Lung (tissue), 12 donors: ENCODE measurements around the gene TMEM248. TPM values are rescaled to one million over a fixed set of nuclear protein-coding genes. Genes with fewer than 3 reads are reported as not detected.

Experiments
- ATAC-seq: fragments of 200-7000 bp; cut with Tn5 transposase; one replicate; pipeline ENCODE4 v1.9.1; 2020; ENCODE audit warnings: moderate number of reproducible peaks; ENCODE audit not compliant: insufficient read depth, low FRiP score
- DNase-seq, 3 donors: peaks; one replicate each; pipeline ENCODE4 v3.0.0-alpha.2; 2013 to 2017
- H3K27ac ChIP-seq, 2 donors: one replicate each; pipeline ENCODE4 v1.5.1; 2013; ENCODE audit warnings: mild to moderate bottlenecking in 2 of 2, moderate library complexity in 2 of 2, control low read depth in 1 of 2, inconsistent platforms in 1 of 2, low read depth in 1 of 2, low read length in 1 of 2
- H3K27me3 ChIP-seq, 3 donors: one replicate each; pipeline ENCODE4 v1.5.1; 2013; ENCODE audit warnings: low read length in 2 of 3; ENCODE audit not compliant: control insufficient read depth in 3 of 3, insufficient read depth in 3 of 3
- H3K36me3 ChIP-seq, 4 donors: one replicate each; pipeline ENCODE4 v1.5.1; 2013; ENCODE audit warnings: low read length in 4 of 4, mild to moderate bottlenecking in 1 of 4, moderate library complexity in 1 of 4; ENCODE audit not compliant: control insufficient read depth in 4 of 4, insufficient read depth in 4 of 4
- H3K4me1 ChIP-seq, 5 donors: one replicate each; pipeline ENCODE4 v1.5.1; 2013; ENCODE audit warnings: low read length in 5 of 5, mild to moderate bottlenecking in 2 of 5, moderate library complexity in 1 of 5; ENCODE audit not compliant: control insufficient read depth in 5 of 5, insufficient read depth in 5 of 5
- H3K4me3 ChIP-seq: one replicate; pipeline ENCODE4 v1.5.1; 2013; ENCODE audit warnings: mild to moderate bottlenecking, control low read depth, moderate library complexity
- H3K9ac ChIP-seq, 2 donors: one replicate each; pipeline ENCODE4 v1.5.1; 2013; ENCODE audit warnings: low read length in 2 of 2, control low read depth in 1 of 2; ENCODE audit not compliant: insufficient read depth in 1 of 2
- H3K9me3 ChIP-seq, 4 donors: one replicate each; pipeline ENCODE4 v1.5.1; 2013; ENCODE audit warnings: low read length in 3 of 4, mild to moderate bottlenecking in 1 of 4, moderate library complexity in 1 of 4; ENCODE audit not compliant: control insufficient read depth in 4 of 4, insufficient read depth in 3 of 4
- CTCF ChIP-seq: IDR thresholded peaks from 2 replicates; pipeline ENCODE4 v1.5.1; 2012; ENCODE audit warnings: mild to moderate bottlenecking; ENCODE audit errors: control extremely low read depth, extremely low read depth
- WGBS, 2 donors: extraction: QIAGEN DNeasy Blood & Tissue Kit; methylation state at CpG; one replicate each; pipeline ENCODE4 v1.1.7; 2013; 5-methylcytosine and 5-hydroxymethylcytosine counted together
- polyA plus RNA-seq, 2 donors: library from polyadenylated mRNA; stranded (reverse); fragments of 200-250 nt; gene quantifications; one replicate each; pipeline ENCODE4 v1.2.1, GENCODE V29; 2013
- total RNA-seq, 2 donors: library from RNA; depleted of rRNA in 1 of 2; stranded (reverse); fragments of >200 nt in 1 of 2; gene quantifications; one replicate each; pipeline ENCODE4 v1.2.1, GENCODE V29; 2014 to 2021
- donor health status: control.
- donor health status: control.
- donor health status: Bipolar disorder and iron deficiency.
- donor health status: healthy.
- donor health status: DM: yes; HTN: yes; CAD: no.

Gene TMEM248
- total and polyA plus RNA-seq, 4 donors = 46.0 to 114 (median 63.1) TPM

- Histone ChIP-seq H3K27ac (no peak overlapping the region), H3K4me3 (no peak overlapping the region), H3K9ac (no peak overlapping the region), H3K27me3 (no peaks in the 10 kb centered on the region), H3K4me1 (no peaks in the 10 kb centered on the region), H3K9me3 (no peaks in the 10 kb centered on the region), H3K36me3 (peaks cover 0 to 3% (median 0%) of the 10 kb centered on the region in 4 donors)
- DNase-seq (peak in 1 of 3 donors; percentile 14), ATAC-seq (no peak)
- 73 to 88% methylated on average over 5 of the region's 5 CpGs for WGBS, 2 donors
- no peak for TF ChIP-seq CTCF
Measured at GRCh38 chr7:66894463-66895080, 26.5 kb upstream of the TMEM248 start.

GRCh38 chr7:66896441-66896840, 24.6 kb upstream of the TMEM248 start:
- Histone ChIP-seq H3K9ac (no peak overlapping the region), H3K27ac (no peak overlapping the region), H3K36me3 (peaks cover 0 to 8% (median 0%) of the 10 kb centered on the region in 4 donors), H3K4me3 (no peak overlapping the region), H3K9me3 (no peaks in the 10 kb centered on the region), H3K27me3 (no peaks in the 10 kb centered on the region), H3K4me1 (no peaks in the 10 kb centered on the region)
- WGBS, 2 donors = 83 to 85% methylated on average over 3 of the region's 3 CpGs
- ATAC-seq = no peak
- no peak for DNase-seq
- no peak for TF ChIP-seq CTCF

DNA sequence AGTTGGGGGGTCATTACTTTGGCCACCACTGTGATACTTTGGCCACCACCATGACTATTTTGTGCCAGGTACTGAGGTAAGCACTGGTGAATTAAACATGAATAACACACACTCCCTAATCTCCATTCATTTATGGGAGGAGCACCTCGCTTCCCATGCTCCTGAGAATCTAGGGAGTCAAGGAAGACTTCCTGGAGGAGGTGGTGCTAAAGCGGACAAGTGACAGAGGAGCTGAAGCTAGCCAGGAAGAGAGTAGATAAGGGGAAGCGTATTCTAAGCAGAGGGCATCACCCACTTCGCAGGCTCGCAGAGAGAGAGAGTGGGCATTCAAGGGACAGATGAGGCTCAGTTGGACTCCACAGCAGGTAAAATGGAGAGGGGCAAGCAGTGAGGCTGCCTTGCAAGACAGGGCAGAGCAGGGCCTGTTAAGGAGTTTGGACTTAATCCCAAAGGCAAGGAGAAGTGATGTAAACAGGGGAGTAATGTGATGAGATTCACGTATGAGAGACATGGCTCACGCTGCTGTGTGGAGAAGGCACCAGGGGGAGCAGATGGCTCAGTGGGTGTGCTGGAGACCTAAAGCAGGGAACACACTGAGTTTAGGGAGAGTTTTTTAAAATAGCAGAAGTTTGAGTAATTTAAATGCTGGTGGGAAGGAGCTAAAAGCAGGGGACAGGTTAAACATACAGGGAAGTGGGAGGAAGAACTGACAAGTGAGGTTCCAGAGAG, 21.3 kb upstream of the TMEM248 start:
- peaks cover 0 to 11% (median 0%) of the 10 kb centered on the region in 4 donors for H3K36me3 ChIP-seq

More for the DNA sequence above, 21.3 kb upstream of the TMEM248 start:
- Histone ChIP-seq H3K27me3 (no peaks in the 10 kb centered on the region), H3K9ac (no peak overlapping the region), H3K4me3 (no peak overlapping the region), H3K27ac (no peak overlapping the region), H3K9me3 (no peaks in the 10 kb centered on the region), H3K4me1 (no peaks in the 10 kb centered on the region)
- DNase-seq (no peak), ATAC-seq (no peak)
- WGBS, 2 donors = 90 to 91% methylated on average over 7 of the region's 7 CpGs
- no peak for TF ChIP-seq CTCF
